MM.1S (cell line): Measurements from ENCODE around the gene PIEZO2.

Source experiments
- DNase-seq: peaks from one replicate; pipeline ENCODE4 v3.0.0-alpha.2; 2015
- H2AFZ ChIP-seq: fragments of 300-600 bp; sonication (generic); 2 replicates; pipeline ENCODE4 v1.6.0; 2016; ENCODE audit warnings: antibody characterized with exemption, low read length
- H3F3A ChIP-seq: fragments of 300-600 bp; sonication (generic); 2 replicates; pipeline ENCODE4 v1.6.1; 2016; ENCODE audit warnings: mild to moderate bottlenecking, antibody characterized with exemption, low read length, moderate library complexity, mixed read lengths; ENCODE audit not compliant: insufficient read depth
- H3K27ac ChIP-seq: fragments of 300-600 bp; sonication (generic); 2 replicates; pipeline ENCODE4 v1.5.1; 2016; ENCODE audit warnings: mild to moderate bottlenecking, low read length
- H3K27me3 ChIP-seq: fragments of 300-600 bp; sonication (generic); replicated peaks from 2 replicates; pipeline ENCODE4 v1.6.0; 2016; ENCODE audit warnings: low read length; ENCODE audit not compliant: insufficient read depth
- H3K36me3 ChIP-seq: fragments of 300-600 bp; sonication (generic); replicated peaks from 2 replicates; pipeline ENCODE4 v1.6.1; 2016; ENCODE audit warnings: mild to moderate bottlenecking, low read length, mixed read lengths; ENCODE audit not compliant: insufficient read depth
- H3K4me1 ChIP-seq: fragments of 300-600 bp; sonication (generic); 2 replicates; pipeline ENCODE4 v1.6.1; 2016; ENCODE audit warnings: low read length, mixed read lengths
- H3K4me2 ChIP-seq: fragments of 300-600 bp; sonication (generic); 2 replicates; pipeline ENCODE4 v1.6.0; 2016; ENCODE audit warnings: low read depth, low read length
- H3K4me3 ChIP-seq: fragments of 300-600 bp; sonication (generic); 2 replicates; pipeline ENCODE4 v1.5.1; 2016; ENCODE audit warnings: low read length, mixed read lengths
- H3K79me2 ChIP-seq: fragments of 300-600 bp; sonication (generic); 2 replicates; pipeline ENCODE4 v1.6.1; 2016; ENCODE audit warnings: mixed run types, low read length, mixed read lengths
- H3K9ac ChIP-seq: fragments of 300-600 bp; sonication (generic); 2 replicates; pipeline ENCODE4 v1.6.1; 2016; ENCODE audit warnings: low read length, mixed read lengths
- H3K9me2 ChIP-seq: fragments of 300-600 bp; sonication (generic); replicated peaks from 2 replicates; pipeline ENCODE4 v1.6.1; 2016; ENCODE audit warnings: mild to moderate bottlenecking, low read length, mixed read lengths; ENCODE audit not compliant: insufficient read depth
- H3K9me3 ChIP-seq: fragments of 300-600 bp; sonication (generic); replicated peaks from 2 replicates; pipeline ENCODE4 v1.6.1; 2016; ENCODE audit warnings: mild to moderate bottlenecking, low read length, mixed read lengths; ENCODE audit not compliant: insufficient read depth
- H4K20me1 ChIP-seq: fragments of 300-600 bp; sonication (generic); 2 replicates; pipeline ENCODE4 v1.6.1; 2016; ENCODE audit warnings: mild to moderate bottlenecking, low read length, moderate library complexity, mixed read lengths; ENCODE audit not compliant: insufficient read depth
- CTCF ChIP-seq: fragments of 300-600 bp; sonication (generic); IDR thresholded peaks from 2 replicates; pipeline ENCODE4 v1.5.1; 2016; ENCODE audit warnings: antibody characterized with exemption, low read length, mixed read lengths
- EZH2 ChIP-seq: fragments of 300-600 bp; sonication (generic); optimal IDR thresholded peaks from 2 replicates; pipeline ENCODE3; 2017; ENCODE audit warnings: low read depth, mild to moderate bottlenecking, antibody characterized with exemption, low read length, mixed read lengths
- EZH2phosphoT487 ChIP-seq: fragments of 300-600 bp; sonication (generic); IDR thresholded peaks from 2 replicates; pipeline ENCODE4 v1.6.1; 2018; ENCODE audit warnings: antibody characterized with exemption, low read length

Gene PIEZO2

GRCh38 chr18:10895976-10896375 is 253.4 kb downstream of the PIEZO2 start:
- Histone ChIP-seq H4K20me1 (no peaks in the 10 kb centered on the region), H3K9me2 (no peaks in the 10 kb centered on the region), H2AFZ (no peak overlapping the region), H3K4me1 (no peaks in the 10 kb centered on the region), H3F3A (no peaks in the 10 kb centered on the region), H3K79me2 (no peaks in the 10 kb centered on the region), H3K4me2 (no peak overlapping the region), H3K9me3 (no peaks in the 10 kb centered on the region), H3K27me3 (no peaks in the 10 kb centered on the region), H3K9ac (no peak overlapping the region), H3K36me3 (no peaks in the 10 kb centered on the region), H3K27ac (no peak overlapping the region), H3K4me3 (no peak overlapping the region)
- TF ChIP-seq EZH2phosphoT487 (no peak), EZH2 (no peak), CTCF (no peak)
- no peak for DNase-seq

- Histone ChIP-seq H3K4me3 (no peak overlapping the region), H4K20me1 (no peaks in the 10 kb centered on the region), H3F3A (no peaks in the 10 kb centered on the region), H3K9ac (no peak overlapping the region), H3K4me1 (no peaks in the 10 kb centered on the region), H3K27ac (no peak overlapping the region), H3K79me2 (no peaks in the 10 kb centered on the region), H3K27me3 (no peaks in the 10 kb centered on the region), H2AFZ (no peak overlapping the region), H3K36me3 (no peaks in the 10 kb centered on the region), H3K9me2 (no peaks in the 10 kb centered on the region), H3K9me3 (no peaks in the 10 kb centered on the region), H3K4me2 (no peak overlapping the region)
- TF ChIP-seq EZH2phosphoT487 (no peak), EZH2 (no peak), CTCF (no peak)
- DNase-seq: no peak
These were observed 254.9 kb downstream of the PIEZO2 start for GRCh38 chr18:10894501-10894900.

GRCh38 chr18:10893761-10894160 is 255.6 kb downstream of the PIEZO2 start:
- DNase-seq: no peak
- Histone ChIP-seq H3K27ac (no peak overlapping the region), H3K4me3 (no peak overlapping the region), H3K36me3 (no peaks in the 10 kb centered on the region), H3K4me2 (no peak overlapping the region), H3K4me1 (no peaks in the 10 kb centered on the region), H4K20me1 (no peaks in the 10 kb centered on the region), H3K9ac (no peak overlapping the region), H3K79me2 (no peaks in the 10 kb centered on the region), H3F3A (no peaks in the 10 kb centered on the region), H2AFZ (no peak overlapping the region), H3K9me2 (no peaks in the 10 kb centered on the region), H3K27me3 (no peaks in the 10 kb centered on the region; the same call in 1 of the 2 replicates), H3K9me3 (no peaks in the 10 kb centered on the region)
- TF ChIP-seq EZH2 (no peak), EZH2phosphoT487 (no peak), CTCF (no peak)
